SK-N-SH treated with all-trans-retinoic acid at 6 μM for 48 hours (cell line): Measurements from ENCODE around the gene CDH4.

Source experiments
- CSDC2 ChIP-seq: fragments of 250-450 bp; sonication (Bioruptor Pico); IDR thresholded peaks from 2 replicates; pipeline ENCODE4 v1.5.0; 2020; ENCODE audit warnings: mild to moderate bottlenecking, moderate library complexity
- ESRRG ChIP-seq: fragments of 250-450 bp; sonication (Bioruptor Pico); IDR thresholded peaks from 2 replicates; pipeline ENCODE4 v1.6.1; 2021; ENCODE audit warnings: mild to moderate bottlenecking
- GLIS3 ChIP-seq: fragments of 250-450 bp; sonication (Bioruptor Pico); IDR thresholded peaks from 2 replicates; pipeline ENCODE4 v1.5.0; 2020; ENCODE audit warnings: mild to moderate bottlenecking, moderate library complexity
- ISL1 ChIP-seq: fragments of 250-450 bp; sonication (Bioruptor Pico); IDR thresholded peaks from 2 replicates; pipeline ENCODE4 v2.1.2; 2022; ENCODE audit warnings: mild to moderate bottlenecking, moderate library complexity
- OSR1 ChIP-seq: fragments of 250-450 bp; sonication (Bioruptor Pico); IDR thresholded peaks from 2 replicates; pipeline ENCODE4 v1.8.0; 2022; ENCODE audit warnings: moderate library complexity, mild to moderate bottlenecking, inconsistent platforms
- SNAI2 ChIP-seq: fragments of 250-450 bp; sonication (Bioruptor Pico); IDR thresholded peaks from 2 replicates; pipeline ENCODE4 v1.5.0; 2020; ENCODE audit warnings: mild to moderate bottlenecking, moderate library complexity
- TCF4 ChIP-seq: fragments of 250-450 bp; sonication (Bioruptor Pico); IDR thresholded peaks from 2 replicates; pipeline ENCODE4 v1.8.0; 2021; ENCODE audit warnings: mild to moderate bottlenecking, moderate library complexity, borderline replicate concordance
- TOX ChIP-seq: fragments of 250-450 bp; sonication (Bioruptor Pico); IDR thresholded peaks from 2 replicates; pipeline ENCODE4 v1.8.0; 2021; ENCODE audit warnings: mild to moderate bottlenecking, moderate library complexity, borderline replicate concordance
- ZC3H10 ChIP-seq: fragments of 250-450 bp; sonication (Bioruptor Pico); IDR thresholded peaks from 2 replicates; pipeline ENCODE4 v1.5.1; 2021; ENCODE audit warnings: mild to moderate bottlenecking, moderate library complexity
- ZFP3 ChIP-seq: fragments of 250-450 bp; sonication (Bioruptor Pico); IDR thresholded peaks from 2 replicates; pipeline ENCODE4 v1.5.0; 2020; ENCODE audit warnings: mild to moderate bottlenecking, moderate library complexity
- ZFP30 ChIP-seq: fragments of 450-650 bp; formaldehyde crosslinking; IDR thresholded peaks from 2 replicates; pipeline ENCODE4 v1.5.0; 2022; ENCODE audit warnings: mild to moderate bottlenecking, moderate library complexity

GRCh38 chr20:61919239-61919638 lies 667.2 kb downstream of the CDH4 start:
- TF ChIP-seq ZFP3 (CRISPR knock-in tag) (no peak), ISL1 (CRISPR knock-in tag) (no peak), TOX (CRISPR knock-in tag) (no peak), ESRRG (CRISPR knock-in tag) (no peak), ZFP30 (CRISPR knock-in tag) (no peak), GLIS3 (no peak), CSDC2 (CRISPR knock-in tag) (no peak), ZC3H10 (no peak), SNAI2 (CRISPR knock-in tag) (no peak), OSR1 (CRISPR knock-in tag) (no peak), TCF4 (CRISPR knock-in tag) (no peak)
